ENCODE measurements around the gene CAMKK1. TPM values are rescaled to one million over a fixed set of nuclear protein-coding genes. Genes with fewer than 3 reads are reported as not detected.

The CAMKK1 gene
- total RNA-seq, 1 experiment from 2014 or later, result 9.6 TPM

GRCh38 chr17:3929764-3930163 is 36.9 kb upstream of the CAMKK1 start (continued):
- no peak for TF ChIP-seq PRDM15 (CRISPR knock-in tag; IDR thresholded peaks at IDR 0.05)
- no peak for TF ChIP-seq ZNF423 (CRISPR knock-in tag; IDR thresholded peaks at IDR 0.05)
- TF ChIP-seq ZNF416 (CRISPR knock-in tag; IDR thresholded peaks at IDR 0.05), result no peak
- no peak for TF ChIP-seq ZBTB43 (CRISPR knock-in tag; IDR thresholded peaks at IDR 0.05)
- no peak for TF ChIP-seq ATF1 (CRISPR knock-in tag; IDR thresholded peaks at IDR 0.05)
- no peak for TF ChIP-seq HMGXB4 (CRISPR knock-in tag; IDR thresholded peaks at IDR 0.05)
- no peak for TF ChIP-seq GABPB1 (CRISPR knock-in tag; IDR thresholded peaks at IDR 0.05)
- no peak for TF ChIP-seq USF2 (CRISPR knock-in tag; IDR thresholded peaks at IDR 0.05)
- no peak for TF ChIP-seq NFE2L1 (CRISPR knock-in tag; IDR thresholded peaks at IDR 0.05)

GRCh38 chr17:3929181-3929580 is 36.3 kb upstream of the CAMKK1 start:
- no peak for TF ChIP-seq NFYB (CRISPR knock-in tag; conservative IDR thresholded peaks at IDR 0.05; ENCODE audit: low read depth)
- no peak for TF ChIP-seq ATF2 (CRISPR knock-in tag; IDR thresholded peaks at IDR 0.05; ENCODE audit: borderline replicate concordance, low read depth)
- no peak for TF ChIP-seq MLX (CRISPR knock-in tag; IDR thresholded peaks at IDR 0.05)
- no peak for TF ChIP-seq ZNF138 (CRISPR knock-in tag; conservative IDR thresholded peaks at IDR 0.05)
- no peak for TF ChIP-seq SMAD3 (CRISPR knock-in tag; IDR thresholded peaks at IDR 0.05; ENCODE audit: borderline replicate concordance)
- TF ChIP-seq FOXJ3 (CRISPR knock-in tag; IDR thresholded peaks at IDR 0.05; ENCODE audit: borderline replicate concordance), result no peak
- TF ChIP-seq ZNF121 (CRISPR knock-in tag; IDR thresholded peaks at IDR 0.05), result no peak
- TF ChIP-seq ESRRA (CRISPR knock-in tag; IDR thresholded peaks at IDR 0.05; ENCODE audit: borderline replicate concordance), result no peak
- TF ChIP-seq CDX4 (CRISPR knock-in tag; IDR thresholded peaks at IDR 0.05; ENCODE audit: borderline replicate concordance), result no peak
- TF ChIP-seq ZNF263 (CRISPR knock-in tag; IDR thresholded peaks at IDR 0.05; ENCODE audit: low read depth), result no peak
- TF ChIP-seq KAT7 (CRISPR knock-in tag; IDR thresholded peaks at IDR 0.05; ENCODE audit: borderline replicate concordance), result no peak
- no peak for TF ChIP-seq ZBTB43 (CRISPR knock-in tag; IDR thresholded peaks at IDR 0.05)
- TF ChIP-seq USF2 (CRISPR knock-in tag; IDR thresholded peaks at IDR 0.05), result no peak
- ChIA-PET POLR2A (no interaction called here), CTCF (no interaction called here)
- no peaks in the 10 kb centered on the region for H3K9me3 Mint-ChIP-seq
- DNase-seq (ENCODE audit: low spot score) (no peak), ATAC-seq (no peak)
- no peaks in the 10 kb centered on the region for H3K36me3 Mint-ChIP-seq
- peaks cover 5% of the 10 kb centered on the region; the same call in 1 of the 2 replicates for H3K4me1 Mint-ChIP-seq
- no peak overlapping the region for H3K27ac Mint-ChIP-seq
- H3K27me3 Mint-ChIP-seq (ENCODE audit: low read depth), result no peaks in the 10 kb centered on the region
- H3K4me3 Mint-ChIP-seq, result no peak overlapping the region
